Hepatocyte (in vitro differentiated cells): ENCODE data around the gene STAM.

Experiments
- EZH2 ChIP-seq: fragments of 200-600 bp; sonication (generic); IDR thresholded peaks from 2 replicates; pipeline ENCODE4 v1.6.1; 2016; ENCODE audit warnings: antibody characterized with exemption, mild to moderate bottlenecking, borderline replicate concordance
- EZH2phosphoT487 ChIP-seq: fragments of 200-600 bp; sonication (generic); IDR thresholded peaks from one replicate; pipeline ENCODE4 v1.6.1; 2018; ENCODE audit warnings: antibody characterized with exemption, mild to moderate bottlenecking, low read depth, moderate library complexity; ENCODE audit not compliant: unreplicated experiment, severe bottlenecking
- TF ChIP-seq, protein P1 (sequence below): fragments of 200-600 bp; sonication (generic); IDR thresholded peaks from 2 replicates; pipeline ENCODE4 v1.5.1; 2016; ENCODE audit warnings: antibody characterized with exemption, mild to moderate bottlenecking; ENCODE audit not compliant: poor library complexity

DNA sequence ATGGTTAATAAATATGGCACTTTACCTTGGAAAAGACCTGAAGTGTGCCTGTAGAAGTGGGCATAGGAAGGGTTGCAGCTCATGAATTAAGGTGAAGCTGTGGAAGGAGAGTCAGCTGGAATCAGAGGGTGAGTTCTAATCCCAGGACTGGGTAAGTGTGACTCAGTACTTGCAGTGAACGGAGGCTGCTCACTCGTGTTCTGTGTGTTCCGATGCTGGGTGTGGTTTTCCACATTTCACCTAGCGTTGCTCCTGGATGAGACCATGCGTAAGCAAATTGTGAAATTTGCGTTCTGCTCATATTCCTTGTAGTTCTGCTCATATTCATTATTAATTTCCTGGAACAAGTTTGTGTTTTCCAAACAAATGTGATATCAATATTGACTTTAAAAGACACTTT is 85.7 kb downstream of the STAM start:
- TF ChIP-seq EZH2 (no peak), EZH2phosphoT487 (no peak)
- TF ChIP-seq, protein P1, sequence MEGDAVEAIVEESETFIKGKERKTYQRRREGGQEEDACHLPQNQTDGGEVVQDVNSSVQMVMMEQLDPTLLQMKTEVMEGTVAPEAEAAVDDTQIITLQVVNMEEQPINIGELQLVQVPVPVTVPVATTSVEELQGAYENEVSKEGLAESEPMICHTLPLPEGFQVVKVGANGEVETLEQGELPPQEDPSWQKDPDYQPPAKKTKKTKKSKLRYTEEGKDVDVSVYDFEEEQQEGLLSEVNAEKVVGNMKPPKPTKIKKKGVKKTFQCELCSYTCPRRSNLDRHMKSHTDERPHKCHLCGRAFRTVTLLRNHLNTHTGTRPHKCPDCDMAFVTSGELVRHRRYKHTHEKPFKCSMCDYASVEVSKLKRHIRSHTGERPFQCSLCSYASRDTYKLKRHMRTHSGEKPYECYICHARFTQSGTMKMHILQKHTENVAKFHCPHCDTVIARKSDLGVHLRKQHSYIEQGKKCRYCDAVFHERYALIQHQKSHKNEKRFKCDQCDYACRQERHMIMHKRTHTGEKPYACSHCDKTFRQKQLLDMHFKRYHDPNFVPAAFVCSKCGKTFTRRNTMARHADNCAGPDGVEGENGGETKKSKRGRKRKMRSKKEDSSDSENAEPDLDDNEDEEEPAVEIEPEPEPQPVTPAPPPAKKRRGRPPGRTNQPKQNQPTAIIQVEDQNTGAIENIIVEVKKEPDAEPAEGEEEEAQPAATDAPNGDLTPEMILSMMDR = no peak
